ENCODE data around the gene ACOT11.

The ACOT11 gene

GRCh38 chr1:54653036-54653435 lies 105.0 kb downstream of the ACOT11 start:
- DNase-seq: no peak

GRCh38 chr1:54658164-54658913 lies 110.3 kb downstream of the ACOT11 start:
- no peak for DNase-seq
